H1 (cell line): ENCODE measurements around the gene GREB1. TPM values are rescaled to one million over a fixed set of nuclear protein-coding genes. Genes with fewer than 3 reads are reported as not detected.

Source experiments
- CTCF ChIA-PET: fragments of 300-600 bp; sonication (Branson Sonifier 250); formaldehyde crosslinking; loops from one replicate; lab custom pipeline; 2021; ENCODE audit not compliant: partially characterized antibody; lab: Charles Lee
- POLR2A ChIA-PET: fragments of 300-600 bp; sonication (Branson Sonifier 250); formaldehyde crosslinking; loops from one replicate; lab custom pipeline; 2021; ENCODE audit warnings: inconsistent platforms; ENCODE audit not compliant: partially characterized antibody; lab: Charles Lee
- DNase-seq, 2 experiments: peaks; one replicate each; pipeline versions ENCODE4 v3.0.0 to v3.0.0-alpha.2; 2010 to 2022; ENCODE audit warnings: low spot score in 2 of 2, low read depth in 1 of 2, mixed read lengths in 1 of 2
- FAIRE-seq: peaks from 2 replicates; lab custom pipeline; 2011; peaks lifted over from hg19 to GRCh38; lab: Jason Lieb, UNC
- H2AFZ ChIP-seq: 2 replicates; pipeline ENCODE4 v1.8.1; 2012; ENCODE audit warnings: low read length, inconsistent platforms
- H2AK5ac ChIP-seq: 2 replicates; pipeline ENCODE4 v1.6.1; 2013; ENCODE audit warnings: low read depth, low read length
- H2BK120ac ChIP-seq: replicated peaks from 2 replicates; pipeline ENCODE3; 2013; ENCODE audit warnings: low read depth, low read length, inconsistent platforms
- H2BK12ac ChIP-seq: 2 replicates; pipeline ENCODE4 v1.6.1; 2013; ENCODE audit warnings: low read depth, low read length
- H2BK15ac ChIP-seq: 2 replicates; pipeline ENCODE4 v1.6.1; 2013; ENCODE audit warnings: low read length
- H2BK20ac ChIP-seq: 2 replicates; pipeline ENCODE4 v1.6.1; 2013; ENCODE audit warnings: low read length
- H2BK5ac ChIP-seq: 2 replicates; pipeline ENCODE4 v1.6.1; 2013; ENCODE audit warnings: low read depth, low read length
- H3K14ac ChIP-seq: 2 replicates; pipeline ENCODE4 v1.6.1; 2013; ENCODE audit warnings: inconsistent platforms; ENCODE audit not compliant: insufficient read length
- H3K18ac ChIP-seq: 2 replicates; pipeline ENCODE4 v1.6.1; 2013; ENCODE audit warnings: low read length; ENCODE audit errors: extremely low read depth
- H3K23ac ChIP-seq: 2 replicates; pipeline ENCODE4 v1.6.1; 2013; ENCODE audit warnings: inconsistent platforms; ENCODE audit not compliant: insufficient read length
- H3K23me2 ChIP-seq: 2 replicates; pipeline ENCODE4 v1.6.1; 2013; ENCODE audit warnings: low read depth, low read length
- H3K27ac ChIP-seq: 2 replicates; pipeline ENCODE4 v1.6.1; 2011; ENCODE audit warnings: low read depth, low read length, inconsistent platforms
- H3K27me3 ChIP-seq, 4 experiments: replicated peaks in 1 of 4; 1 replicate in 1 of 4; 2 replicates in 3 of 4; pipeline versions ENCODE4 v1.6.1 to v1.8.1; 2011 to 2013; ENCODE audit warnings: low read length in 3 of 4, mild to moderate bottlenecking in 3 of 4, inconsistent platforms in 2 of 4, mixed read lengths in 2 of 4, moderate library complexity in 1 of 4; ENCODE audit not compliant: control insufficient read depth in 3 of 4, insufficient read depth in 3 of 4; ENCODE audit errors: extremely low read depth in 1 of 4
- H3K36me3 ChIP-seq, 4 experiments: 2 replicates each; pipeline versions ENCODE4 v1.6.1 to v1.8.1; 2011 to 2013; ENCODE audit warnings: mild to moderate bottlenecking in 4 of 4, low read length in 3 of 4, moderate library complexity in 2 of 4, control low read depth in 1 of 4, inconsistent platforms in 1 of 4; ENCODE audit not compliant: insufficient read depth in 4 of 4, control insufficient read depth in 2 of 4
- H3K4ac ChIP-seq: replicated peaks from 2 replicates; pipeline ENCODE3; 2013; ENCODE audit warnings: low read length, low read depth, mixed read lengths, inconsistent platforms; ENCODE audit not compliant: insufficient read length
- H3K4me1 ChIP-seq, 4 experiments: replicated peaks in 1 of 4; 1 replicate in 1 of 4; 2 replicates in 3 of 4; pipeline versions ENCODE4 v1.6.1 to v1.8.1; 2011 to 2013; ENCODE audit warnings: low read length in 3 of 4, inconsistent platforms in 2 of 4, mixed read lengths in 1 of 4; ENCODE audit not compliant: insufficient read depth in 4 of 4, control insufficient read depth in 3 of 4
- H3K4me2 ChIP-seq, 2 experiments: 2 replicates each; pipeline versions ENCODE4 v1.6.1 to v1.8.1; 2011 to 2013; ENCODE audit warnings: low read depth in 2 of 2, low read length in 2 of 2, control low read depth in 1 of 2, inconsistent platforms in 1 of 2, mild to moderate bottlenecking in 1 of 2; ENCODE audit not compliant: insufficient read depth in 1 of 2
- H3K4me3 ChIP-seq, 4 experiments: fragments of 200-600, 300-600 bp in 1 of 4; sonication (generic), shearing (Covaris generic), sonication (Bioruptor Twin) in 1 of 4; 2 replicates each; pipeline versions ENCODE4 v1.5.1 to v1.8.1; 2011 to 2016; ENCODE audit warnings: low read length in 4 of 4, low read depth in 3 of 4, control low read depth in 2 of 4, inconsistent platforms in 2 of 4, mild to moderate bottlenecking in 2 of 4, mixed read lengths in 1 of 4, moderate library complexity in 1 of 4; ENCODE audit not compliant: insufficient read depth in 2 of 4; ENCODE audit errors: extremely low read depth in 1 of 4
- H3K56ac ChIP-seq: replicated peaks from 2 replicates; pipeline ENCODE3; 2013; ENCODE audit warnings: low read depth, mild to moderate bottlenecking, mixed read lengths, low read length, inconsistent platforms; ENCODE audit not compliant: insufficient read length
- H3K79me1 ChIP-seq: 2 replicates; pipeline ENCODE4 v1.6.1; 2013; ENCODE audit warnings: low read depth, low read length, control low read depth
- H3K79me2 ChIP-seq, 2 experiments: 2 replicates each; pipeline versions ENCODE4 v1.6.1 to v1.8.1; 2012 to 2013; ENCODE audit warnings: low read length in 2 of 2, mild to moderate bottlenecking in 2 of 2, inconsistent platforms in 1 of 2; ENCODE audit not compliant: insufficient read depth in 2 of 2, control insufficient read depth in 1 of 2
- H3K9ac ChIP-seq, 4 experiments: replicated peaks in 1 of 4; 1 replicate in 1 of 4; 2 replicates in 3 of 4; pipeline versions ENCODE4 v1.6.1 to v1.8.1; 2011 to 2013; ENCODE audit warnings: low read depth in 3 of 4, low read length in 3 of 4, control low read depth in 2 of 4, mild to moderate bottlenecking in 2 of 4, moderate library complexity in 2 of 4, inconsistent platforms in 1 of 4; ENCODE audit errors: extremely low read depth in 1 of 4
- H3K9me3 ChIP-seq, 2 experiments: 2 replicates each; pipeline versions ENCODE4 v1.6.1 to v1.8.1; 2012 to 2013; ENCODE audit warnings: mild to moderate bottlenecking in 2 of 2, moderate library complexity in 2 of 2, control low read depth in 1 of 2, inconsistent platforms in 1 of 2, low read depth in 1 of 2, low read length in 1 of 2, mixed read lengths in 1 of 2; ENCODE audit not compliant: insufficient read depth in 2 of 2
- H4K20me1 ChIP-seq, 2 experiments: replicated peaks in 1 of 2; 2 replicates each; pipeline versions ENCODE3 to v1.8.1; 2011 to 2013; ENCODE audit warnings: inconsistent platforms in 2 of 2, low read length in 2 of 2, mild to moderate bottlenecking in 1 of 2; ENCODE audit not compliant: insufficient read depth in 2 of 2, control insufficient read depth in 1 of 2
- H4K5ac ChIP-seq: 2 replicates; pipeline ENCODE4 v1.6.1; 2013; ENCODE audit warnings: low read length, low read depth, mixed read lengths, inconsistent platforms; ENCODE audit not compliant: insufficient read length
- H4K8ac ChIP-seq: 2 replicates; pipeline ENCODE4 v1.8.0; 2013; ENCODE audit warnings: mild to moderate bottlenecking, moderate library complexity, low read length, inconsistent platforms; ENCODE audit not compliant: insufficient read depth; ENCODE audit errors: extremely low read depth
- H4K91ac ChIP-seq: replicated peaks from 2 replicates; pipeline ENCODE3; 2013; ENCODE audit warnings: low read length, mixed read lengths, inconsistent platforms; ENCODE audit not compliant: insufficient read length
- CBX5 ChIP-seq: fragments of 300-800, 300-1000 bp; sonication (generic); IDR thresholded peaks from 2 replicates; pipeline ENCODE4 v1.7.1; 2016; ENCODE audit warnings: antibody characterized with exemption, low read length, low read depth
- EZH2 ChIP-seq: fragments of 200-600 bp; sonication (generic); IDR thresholded peaks from 2 replicates; pipeline ENCODE4 v1.7.1; 2012; ENCODE audit warnings: low read depth, mild to moderate bottlenecking, moderate library complexity, low read length, inconsistent platforms; ENCODE audit not compliant: severe bottlenecking
- HDAC2 ChIP-seq, 2 experiments: fragments of 300-600 bp in 1 of 2; sonication (generic) in 1 of 2; IDR thresholded peaks; 2 replicates each; pipeline ENCODE4 v1.6.1; 2011 to 2012; ENCODE audit warnings: low read depth in 2 of 2, low read length in 2 of 2, mild to moderate bottlenecking in 2 of 2, moderate library complexity in 2 of 2, borderline replicate concordance in 1 of 2, inconsistent platforms in 1 of 2
- NRF1 ChIP-seq: IDR thresholded peaks from 2 replicates; pipeline ENCODE4 v1.6.1; 2011; ENCODE audit warnings: mild to moderate bottlenecking, low read depth, low read length, improper control_type of control experiment
- POLR2AphosphoS5 ChIP-seq: IDR thresholded peaks from 2 replicates; pipeline ENCODE4 v1.6.1; 2011; ENCODE audit warnings: low read depth, low read length
- RNF2 ChIP-seq: fragments of 200-900, 300-1000 bp; sonication (generic); IDR thresholded peaks from 2 replicates; pipeline ENCODE4 v1.7.1; 2016; ENCODE audit warnings: borderline replicate concordance, low read depth, mild to moderate bottlenecking, antibody characterized with exemption, low read length; ENCODE audit not compliant: poor library complexity, severe bottlenecking; ENCODE audit errors: missing control alignments
- SAP30 ChIP-seq: fragments of 300-600 bp; sonication (generic); IDR thresholded peaks from 2 replicates; pipeline ENCODE4 v1.7.1; 2012; ENCODE audit warnings: low read length, moderate library complexity, mild to moderate bottlenecking, inconsistent platforms; ENCODE audit not compliant: insufficient read depth, insufficient replicate concordance
- TCF12 ChIP-seq: IDR thresholded peaks from 2 replicates; pipeline ENCODE4 v1.6.1; 2011; ENCODE audit warnings: low read depth, mild to moderate bottlenecking, low read length
- YY1 ChIP-seq: IDR thresholded peaks from 2 replicates; pipeline ENCODE4 v1.6.1; 2011; ENCODE audit warnings: low read depth, mild to moderate bottlenecking, low read length
- ZNF274 ChIP-seq: IDR thresholded peaks from 2 replicates; pipeline ENCODE4 v1.7.0; 2012; ENCODE audit warnings: low read length, borderline replicate concordance; ENCODE audit errors: extremely low read depth
- WGBS, 2 experiments: shearing (Covaris generic) in 1 of 2; methylation state at CpG; one replicate each; pipeline versions ENCODE4 v1.1.6 to v1.1.7; 2013 to 2015; ENCODE audit warnings: low lambda C conversion rate in 2 of 2, mixed read lengths in 2 of 2, inconsistent platforms in 1 of 2, low coverage in 1 of 2, missing lambda C conversion rate in 1 of 2; ENCODE audit not compliant: insufficient replicate concordance in 2 of 2, insufficient coverage in 1 of 2, insufficient read length in 1 of 2; ENCODE audit errors: extremely low coverage in 1 of 2, missing lambda C conversion rate in 1 of 2; 5-methylcytosine and 5-hydroxymethylcytosine counted together
- polyA plus RNA-seq, 7 experiments: library from polyadenylated mRNA; depleted of rRNA in 3 of 7; stranded (reverse) in 5 of 7; unstranded in 2 of 7; fragments of >200 nt in 5 of 7; fragments of 200-250 nt in 2 of 7; gene quantifications; 1 replicate in 5 of 7; 2 replicates in 1 of 7; 4 replicates in 1 of 7; pipeline versions ENCODE4 v1.2.1 to v1.2.3, GENCODE V29; 2011 to 2013; ENCODE audit warnings: missing spikeins in 2 of 7, mixed read lengths in 2 of 7
- total RNA-seq: library from RNA; stranded (reverse); fragmentation: NEBNext Ultra II Directional; extraction: Animal tissue kit (Norgen Biotek cat#: 25700); gene quantifications from 2 replicates; pipeline ENCODE4 v1.2.1, GENCODE V29; 2021
- TF ChIP-seq, protein P1 (sequence below): IDR thresholded peaks from 2 replicates; pipeline ENCODE4 v1.6.1; 2012; ENCODE audit warnings: inconsistent platforms

The GREB1 gene
- total and polyA plus RNA-seq, 2 of the 8 experiments (the other 6 are each of a cell fraction or from before 2014, with no cell fraction given), result 7.9 to 43.4 TPM

DNA sequence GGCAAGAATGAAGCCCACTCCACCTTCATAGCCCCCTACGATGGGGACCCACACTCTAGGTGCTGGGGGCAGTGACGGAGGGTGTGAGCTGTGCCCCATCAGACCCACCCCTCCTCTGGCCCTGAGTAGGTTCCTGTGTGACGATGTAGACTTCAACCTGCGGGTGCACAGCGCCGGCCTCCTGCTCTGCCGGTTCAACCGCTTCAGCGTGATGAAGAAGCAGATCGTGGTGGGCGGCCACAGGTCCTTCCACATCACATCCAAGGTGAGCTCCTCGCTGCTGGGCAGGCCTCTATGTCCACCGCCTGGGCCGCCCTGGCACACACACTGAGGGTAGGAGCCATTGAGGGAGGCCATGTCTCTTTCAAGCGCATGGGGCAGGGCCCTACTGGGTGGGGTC, 101.3 kb downstream of the GREB1 start:
- Histone ChIP-seq H3K79me2 (no peaks in the 10 kb centered on the region), H4K8ac (no peak overlapping the region), H4K91ac (no peak overlapping the region), H3K4me3 (no peak overlapping the region), H2AFZ (no peak overlapping the region), H3K27me3 (no peaks in the 10 kb centered on the region), H2BK20ac (no peak overlapping the region), H3K36me3 (peaks cover 4 to 22% (median 16%) of the 10 kb centered on the region in 4 experiments), H2AK5ac (no peak overlapping the region), H3K23me2 (no peaks in the 10 kb centered on the region; the same call in 1 of the 2 replicates), H3K23ac (no peak overlapping the region), H3K14ac (no peak overlapping the region), H3K4me2 (no peak overlapping the region), H3K56ac (no peak overlapping the region), H2BK12ac (no peak overlapping the region), H2BK15ac (no peak overlapping the region), H3K9me3 (no peaks in the 10 kb centered on the region), H2BK120ac (no peak overlapping the region), H3K18ac (no peak overlapping the region), H2BK5ac (no peak overlapping the region), H3K4ac (no peak overlapping the region), H4K20me1 (peaks cover 0 to 2% of the 10 kb centered on the region in 2 experiments), H3K4me1 (no peaks in the 10 kb centered on the region), H3K79me1 (no peaks in the 10 kb centered on the region), H4K5ac (no peak overlapping the region), H3K9ac (no peak overlapping the region), H3K27ac (no peak overlapping the region)
- DNase-seq, result no peak
- no peak for FAIRE-seq
- POLR2A ChIA-PET, result interaction anchor here (0.6 kb wide), 1 partner anchor 151 kb away, joined by 4 read pairs; no protein-coding TSS in a partner anchor
- TF ChIP-seq NRF1, result no peak
- TF ChIP-seq HDAC2 (IDR thresholded peaks at IDR 0.05; ENCODE audit: borderline replicate concordance in 1 of 2, low read depth in 2 of 2, low read length in 2 of 2), result no peak
- no peak for TF ChIP-seq SAP30
- TF ChIP-seq CBX5, result no peak
- no peak for TF ChIP-seq TCF12
- TF ChIP-seq RNF2, result no peak
- TF ChIP-seq, protein P1, sequence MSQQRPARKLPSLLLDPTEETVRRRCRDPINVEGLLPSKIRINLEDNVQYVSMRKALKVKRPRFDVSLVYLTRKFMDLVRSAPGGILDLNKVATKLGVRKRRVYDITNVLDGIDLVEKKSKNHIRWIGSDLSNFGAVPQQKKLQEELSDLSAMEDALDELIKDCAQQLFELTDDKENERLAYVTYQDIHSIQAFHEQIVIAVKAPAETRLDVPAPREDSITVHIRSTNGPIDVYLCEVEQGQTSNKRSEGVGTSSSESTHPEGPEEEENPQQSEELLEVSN, result no peak
- TF ChIP-seq POLR2AphosphoS5, result no peak
- TF ChIP-seq YY1, result no peak
- no peak for TF ChIP-seq EZH2
- TF ChIP-seq ZNF274, result no peak
- WGBS, 2 experiments, result 91% methylated on average over 15 of the region's 15 CpGs; no CpG with 5 or more reads in 1 of the 2 experiments
- CTCF ChIA-PET, result interaction anchor here (0.7 to 2.8 kb wide), 8 partner anchors 12 to 561 kb away, joined by 3 to 13 read pairs (median 4); no protein-coding TSS in a partner anchor
